A673 (cell line): Measurements from ENCODE around the gene CXorf38. TPM values are rescaled to one million over a fixed set of nuclear protein-coding genes. Genes with fewer than 3 reads are reported as not detected.

Experiments used
- BruUV-seq: library from RNA; stranded (reverse); fragments of 400-500 nt; replicated peaks from 2 replicates; lab custom pipeline; 2021; lab: Mats Ljungman, UMichigan
- CTCF ChIA-PET: fragments of 300-600 bp; sonication (Branson Sonifier 250); formaldehyde crosslinking; loops from one replicate; lab custom pipeline; 2022; ENCODE audit warnings: antibody characterized with exemption; lab: Charles Lee
- POLR2A ChIA-PET: fragments of 300-600 bp; sonication (Branson Sonifier 250); formaldehyde crosslinking; loops from one replicate; lab custom pipeline; 2022; ENCODE audit warnings: antibody characterized with exemption; ENCODE audit not compliant: low non-redundant PET; lab: Charles Lee
- DNase-seq: peaks from one replicate; pipeline ENCODE4 v3.0.0-alpha.2; 2015; ENCODE audit warnings: low spot score
- H3K27ac ChIP-seq: fragments of 200-600 bp; sonication (generic); 2 replicates; pipeline ENCODE4 v1.5.1; 2016; ENCODE audit warnings: mixed run types, low read depth, mild to moderate bottlenecking, mixed read lengths, antibody characterized with exemption, low read length; ENCODE audit not compliant: poor library complexity, severe bottlenecking
- H3K27me3 ChIP-seq: fragments of 200-600 bp; sonication (generic); replicated peaks from 2 replicates; pipeline ENCODE4 v1.6.1; 2017; ENCODE audit warnings: mixed run types, low read depth, mild to moderate bottlenecking, mixed read lengths, antibody characterized with exemption, low read length; ENCODE audit not compliant: insufficient read depth, poor library complexity
- H3K36me3 ChIP-seq: fragments of 200-600 bp; sonication (generic); 2 replicates; pipeline ENCODE4 v1.6.1; 2016; ENCODE audit warnings: mixed run types, mild to moderate bottlenecking, mixed read lengths, antibody characterized with exemption, low read length; ENCODE audit not compliant: insufficient read depth, poor library complexity, severe bottlenecking
- H3K4me1 ChIP-seq: fragments of 200-600 bp; sonication (generic); 2 replicates; pipeline ENCODE4 v1.6.1; 2017; ENCODE audit warnings: mixed run types, mild to moderate bottlenecking, mixed read lengths, antibody characterized with exemption, low read length; ENCODE audit not compliant: insufficient read depth, poor library complexity, severe bottlenecking
- H3K4me3 ChIP-seq: fragments of 200-600 bp; sonication (generic); 2 replicates; pipeline ENCODE4 v1.5.1; 2016; ENCODE audit warnings: low read depth, mixed run types, mild to moderate bottlenecking, mixed read lengths, low read length; ENCODE audit not compliant: poor library complexity, severe bottlenecking
- H3K9me3 ChIP-seq: fragments of 200-600 bp; sonication (generic); 2 replicates; pipeline ENCODE4 v1.6.1; 2016; ENCODE audit warnings: mixed run types, low read depth, mild to moderate bottlenecking, mixed read lengths, antibody characterized with exemption, low read length; ENCODE audit not compliant: poor library complexity, severe bottlenecking
- CTCF ChIP-seq: fragments of 300-800, 200-600 bp; sonication (generic); conservative IDR thresholded peaks from 2 replicates; pipeline ENCODE4 v1.5.1; 2017; ENCODE audit warnings: low read depth, mild to moderate bottlenecking, antibody characterized with exemption, low read length, moderate library complexity, mixed read lengths
- EZH2 ChIP-seq: fragments of 200-600 bp; sonication (generic); IDR thresholded peaks from 2 replicates; pipeline ENCODE4 v1.6.1; 2017; ENCODE audit warnings: borderline replicate concordance, low read depth, mild to moderate bottlenecking, mixed read lengths, antibody characterized with exemption, low read length; ENCODE audit not compliant: poor library complexity, severe bottlenecking
- intact Hi-C: fragments of 100-400 bp; cut with micrococcal nuclease; formaldehyde crosslinking; loops from one replicate; pipeline ENCODE4 v1.10.0; 2022; ENCODE audit not compliant: unreplicated experiment
- total RNA-seq: library from RNA; stranded (reverse); gene quantifications from 2 replicates; pipeline ENCODE4 v1.2.3, GENCODE V29; 2021

Gene CXorf38
- total RNA-seq, 1 experiment from 2014 or later, result 8.1 TPM

GRCh38 chrX:40663078-40663740 lies 15.8 kb upstream of the CXorf38 start:
- ChIA-PET CTCF (no interaction called here), POLR2A (no interaction called here)
- Histone ChIP-seq H3K36me3 (peaks cover 23% of the 10 kb centered on the region), H3K27ac (no peak overlapping the region), H3K4me3 (no peak overlapping the region), H3K4me1 (no peaks in the 10 kb centered on the region), H3K27me3 (no peaks in the 10 kb centered on the region), H3K9me3 (no peaks in the 10 kb centered on the region)
- TF ChIP-seq CTCF (no peak), EZH2 (no peak)
- DNase-seq, result no peak
- intact Hi-C loops, result no loop called here
- no TSS peak for BruUV-seq

- ChIA-PET CTCF (no interaction called here), POLR2A (no interaction called here)
- no TSS peak for BruUV-seq
- intact Hi-C loops, result no loop called here
- no peak overlapping the region for H3K4me3 ChIP-seq
- H3K9me3 ChIP-seq, result no peaks in the 10 kb centered on the region
- peaks cover 23% of the 10 kb centered on the region for H3K36me3 ChIP-seq
- H3K27ac ChIP-seq, result no peak overlapping the region
- DNase-seq, result no peak
- H3K27me3 ChIP-seq, result no peaks in the 10 kb centered on the region
- TF ChIP-seq CTCF, result no peak
- no peak for TF ChIP-seq EZH2
- no peaks in the 10 kb centered on the region for H3K4me1 ChIP-seq
Measured at GRCh38 chrX:40661489-40661888, 14.1 kb upstream of the CXorf38 start.

GRCh38 chrX:40660381-40660780 lies 13.0 kb upstream of the CXorf38 start:
- Histone ChIP-seq H3K4me3 (no peak overlapping the region), H3K4me1 (no peaks in the 10 kb centered on the region), H3K27ac (no peak overlapping the region), H3K27me3 (no peaks in the 10 kb centered on the region), H3K36me3 (peaks cover 23% of the 10 kb centered on the region), H3K9me3 (no peaks in the 10 kb centered on the region)
- no peak for TF ChIP-seq CTCF
- TF ChIP-seq EZH2, result no peak
- DNase-seq, result no peak
- ChIA-PET POLR2A (no interaction called here), CTCF (no interaction called here)
- BruUV-seq, result no TSS peak
- intact Hi-C loops, result no loop called here
